Fibroblast of pulmonary artery (primary cell): Measurements from ENCODE around the gene CTPS2.
"Not testable (repeated sequence)": the region's sequence is repeated elsewhere in the genome, so short reads cannot be mapped to it uniquely, and the experiment has no call there.

ENCODE experiments used
- DNase-seq: peaks from one replicate; pipeline ENCODE4 v3.0.0-alpha.2; 2010; ENCODE audit warnings: low read depth
- H3K4me3 ChIP-seq: replicated peaks from 2 replicates; pipeline ENCODE4 v1.5.1; 2011; ENCODE audit warnings: low read depth, mild to moderate bottlenecking, control low read depth, low read length, moderate library complexity
- CTCF ChIP-seq: IDR thresholded peaks from 2 replicates; pipeline ENCODE4 v1.5.1; 2011; ENCODE audit warnings: mild to moderate bottlenecking, control low read depth, low read length, inconsistent platforms; ENCODE audit errors: missing control alignments

CTPS2 gene

GRCh38 chrX:16629909-16630308, 82.6 kb downstream of the CTPS2 start:
- no peak for DNase-seq
- no peak for TF ChIP-seq CTCF
- no peak overlapping the region for H3K4me3 ChIP-seq

GRCh38 chrX:16628946-16629595, 83.4 kb downstream of the CTPS2 start:
- no peak overlapping the region for H3K4me3 ChIP-seq
- DNase-seq = no peak
- TF ChIP-seq CTCF = no peak

- peak; percentile 48 for DNase-seq
- H3K4me3 ChIP-seq = not testable (repeated sequence)
These were observed 84.0 kb downstream of the CTPS2 start for GRCh38 chrX:16628511-16628910.

- no peak for TF ChIP-seq CTCF
- DNase-seq = no peak
- H3K4me3 ChIP-seq = no peak overlapping the region
These were observed 93.4 kb downstream of the CTPS2 start for GRCh38 chrX:16619024-16619423.

GRCh38 chrX:16618422-16618821, 94.0 kb downstream of the CTPS2 start:
- TF ChIP-seq CTCF = no peak
- DNase-seq = no peak
- no peak overlapping the region for H3K4me3 ChIP-seq

- H3K4me3 ChIP-seq = no peak overlapping the region
- no peak for DNase-seq
- no peak for TF ChIP-seq CTCF
These were observed 95.1 kb downstream of the CTPS2 start for GRCh38 chrX:16617382-16617781.

- no peak overlapping the region for H3K4me3 ChIP-seq
- no peak for TF ChIP-seq CTCF
- no peak for DNase-seq
These were observed 100.1 kb downstream of the CTPS2 start for GRCh38 chrX:16612257-16612897.

- H3K4me3 ChIP-seq, DNase-seq: not testable (repeated sequence)
These were observed 101.8 kb downstream of the CTPS2 start for GRCh38 chrX:16610654-16611053.
